ENCODE results near the gene KIF1A.
A peak's percentile ranks its signal among the peaks of the same experiment; 100 is the strongest.
"Not testable (repeated sequence)": the region's sequence is repeated elsewhere in the genome, so short reads cannot be mapped to it uniquely, and the experiment has no call there.

The KIF1A gene

GRCh38 chr2:240847817-240848216 is 27.8 kb upstream of the KIF1A start:
- no peak for DNase-seq

GRCh38 chr2:240846873-240847595 is 27.0 kb upstream of the KIF1A start:
- no peak for DNase-seq

GRCh38 chr2:240846309-240846708 is 26.3 kb upstream of the KIF1A start:
- not testable (repeated sequence) for DNase-seq

- DNase-seq = peak in 1 of 2 donors; percentile 18
Observed at GRCh38 chr2:240840435-240841060, 20.5 kb upstream of the KIF1A start.

- DNase-seq = no peak
Observed at GRCh38 chr2:240839152-240840143, 19.4 kb upstream of the KIF1A start.

- DNase-seq = no peak
Observed at GRCh38 chr2:240837621-240838020, 17.6 kb upstream of the KIF1A start.

- no peak for DNase-seq
Observed at GRCh38 chr2:240836781-240837467, 16.9 kb upstream of the KIF1A start.

- no peak for DNase-seq
Observed at GRCh38 chr2:240835528-240835927, 15.5 kb upstream of the KIF1A start.

- DNase-seq = no peak
Observed at GRCh38 chr2:240834377-240834975, 14.5 kb upstream of the KIF1A start.

GRCh38 chr2:240833724-240834285 is 13.8 kb upstream of the KIF1A start:
- no peak for DNase-seq

GRCh38 chr2:240832921-240833494 is 13.0 kb upstream of the KIF1A start:
- DNase-seq = no peak

GRCh38 chr2:240832205-240832727 is 12.2 kb upstream of the KIF1A start:
- peak; percentile 96 to 97 for DNase-seq

GRCh38 chr2:240831594-240832204 is 11.7 kb upstream of the KIF1A start:
- no peak for DNase-seq

GRCh38 chr2:240825476-240825875 is 5.5 kb upstream of the KIF1A start:
- no peak for DNase-seq

- no peak for DNase-seq
Observed at GRCh38 chr2:240823449-240824336, 3.7 kb upstream of the KIF1A start.

- no peak for DNase-seq
Observed at GRCh38 chr2:240822280-240822847, 2.3 kb upstream of the KIF1A start.

- DNase-seq = no peak
Observed at GRCh38 chr2:240821429-240821778, 1.4 kb upstream of the KIF1A start.

- peak; percentile 16 to 28 for DNase-seq
Observed at GRCh38 chr2:240820607-240821428, 799 bp upstream of the KIF1A start.

Data from activated CD4-positive, alpha-beta T cell treated with anti-CD3 and anti-CD28 coated beads for 4 hours (primary cell).